ENCODE results near the gene UBA7. TPM values are rescaled to one million over a fixed set of nuclear protein-coding genes. Genes with fewer than 3 reads are reported as not detected.

The UBA7 gene
- total and polyA plus RNA-seq, 2 of the 8 experiments (the other 6 are each of a cell fraction or from before 2014, with no cell fraction given) = 0.34 to 0.65 TPM

DNA sequence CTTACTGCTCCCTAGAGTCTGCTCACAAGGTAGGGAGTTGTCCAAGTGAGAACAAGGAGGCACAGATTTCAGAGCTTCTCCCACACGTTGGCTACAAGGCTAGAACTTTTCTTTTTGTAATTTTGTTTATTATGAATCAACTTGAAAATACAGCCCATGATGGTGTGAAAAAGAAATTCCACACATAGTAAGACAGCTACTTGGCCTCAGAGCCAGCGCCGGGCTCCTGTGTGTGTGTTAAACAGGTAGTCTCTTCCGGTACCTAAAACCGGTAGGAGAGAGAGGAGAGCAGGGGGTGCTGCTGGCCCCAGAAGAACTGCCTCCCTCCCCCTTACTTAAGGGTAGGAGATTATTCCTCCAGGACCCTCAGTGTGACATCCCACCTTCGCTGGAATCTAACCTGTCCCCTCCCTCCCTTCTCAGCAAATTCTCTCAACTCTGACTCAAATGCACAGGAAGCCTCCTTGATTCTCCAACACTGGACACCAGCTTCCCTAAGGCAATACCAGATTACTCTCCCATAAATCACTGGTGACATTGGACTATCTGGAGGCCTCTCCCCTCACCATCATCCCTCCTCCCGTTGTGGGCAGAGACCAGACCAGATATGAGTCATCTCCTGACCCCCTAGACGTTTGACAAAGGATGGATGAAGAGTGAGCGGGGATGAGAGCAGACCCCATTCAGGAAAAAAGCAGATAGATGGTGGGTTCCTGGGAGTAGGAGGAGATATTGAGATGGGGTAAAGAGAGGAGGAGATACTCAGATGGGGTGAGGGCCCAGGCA, 22.9 kb downstream of the UBA7 start:
- FAIRE-seq (no peak), DNase-seq (ENCODE audit: low read depth in 1 of 2, low spot score in 2 of 2) (no peak)
- 84% methylated on average over 9 of the region's 9 CpGs; no CpG with 5 or more reads in 1 of the 2 experiments for WGBS, 2 experiments (ENCODE audit: extremely low coverage in 1 of 2, insufficient coverage in 1 of 2, insufficient read length in 1 of 2, insufficient replicate concordance in 2 of 2, low coverage in 1 of 2, low lambda C conversion rate in 2 of 2, missing lambda C conversion rate in 1 of 2)
- ChIA-PET CTCF (ENCODE audit: partially characterized antibody) (interaction anchor here (1.3 kb wide), 1 partner anchor 139 kb away, joined by 4 read pairs; the partner anchor contains the start of gene MON1A), POLR2A (ENCODE audit: partially characterized antibody) (interaction anchor here (0.6 to 1.0 kb wide), 3 partner anchors 9 to 14 kb away, joined by 3 read pairs; no protein-coding TSS in a partner anchor)
- TF ChIP-seq FOSL1 (IDR thresholded peaks at IDR 0.05; ENCODE audit: insufficient read depth, low read depth, low read length) (no peak), JUN (IDR thresholded peaks at IDR 0.05; ENCODE audit: low read depth, low read length) (no peak), BRCA1 (IDR thresholded peaks at IDR 0.05; ENCODE audit: low read depth, low read length) (no peak), SIRT6 (IDR thresholded peaks at IDR 0.05; ENCODE audit: low read length) (no peak), RAD21 (IDR thresholded peaks at IDR 0.05 in 1 of 2, conservative IDR thresholded peaks at IDR 0.05 in 1 of 2; ENCODE audit: low read depth in 2 of 2, low read length in 2 of 2) (no peak), HDAC2 (IDR thresholded peaks at IDR 0.05; ENCODE audit: borderline replicate concordance in 1 of 2, low read depth in 2 of 2, low read length in 2 of 2) (no peak)
- TF ChIP-seq, protein P1, sequence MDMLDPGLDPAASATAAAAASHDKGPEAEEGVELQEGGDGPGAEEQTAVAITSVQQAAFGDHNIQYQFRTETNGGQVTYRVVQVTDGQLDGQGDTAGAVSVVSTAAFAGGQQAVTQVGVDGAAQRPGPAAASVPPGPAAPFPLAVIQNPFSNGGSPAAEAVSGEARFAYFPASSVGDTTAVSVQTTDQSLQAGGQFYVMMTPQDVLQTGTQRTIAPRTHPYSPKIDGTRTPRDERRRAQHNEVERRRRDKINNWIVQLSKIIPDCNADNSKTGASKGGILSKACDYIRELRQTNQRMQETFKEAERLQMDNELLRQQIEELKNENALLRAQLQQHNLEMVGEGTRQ (IDR thresholded peaks at IDR 0.05; ENCODE audit: low read length) = no peak
- H3K4ac ChIP-seq (replicated peaks; ENCODE audit: insufficient read length, low read depth, low read length) = no peak overlapping the region
- H3K4me1 ChIP-seq (replicated peaks in 1 of 4; ENCODE audit: control insufficient read depth in 3 of 4, insufficient read depth in 4 of 4, low read length in 3 of 4) = peaks cover 0 to 5% (median 2%) of the 10 kb centered on the region in 4 experiments; a peak in 2 of 7 replicates
- peaks cover 0 to 2% of the 10 kb centered on the region in 2 experiments for H4K20me1 ChIP-seq (replicated peaks in 1 of 2; ENCODE audit: control insufficient read depth in 1 of 2, insufficient read depth in 2 of 2, low read length in 2 of 2)
- no peak overlapping the region for H3K56ac ChIP-seq (replicated peaks; ENCODE audit: insufficient read length, low read depth, low read length)
- no peak overlapping the region for H4K5ac ChIP-seq (ENCODE audit: insufficient read length, low read depth, low read length)
- no peak overlapping the region for H4K8ac ChIP-seq (ENCODE audit: extremely low read depth, insufficient read depth, low read length)
- no peak overlapping the region for H2BK15ac ChIP-seq (ENCODE audit: low read length)
- H3K36me3 ChIP-seq (ENCODE audit: control insufficient read depth in 2 of 4, insufficient read depth in 4 of 4, low read length in 3 of 4) = no peaks in the 10 kb centered on the region
- H3K23ac ChIP-seq (ENCODE audit: insufficient read length) = no peak overlapping the region
- H3K79me1 ChIP-seq (ENCODE audit: low read depth, low read length) = 0 out of 2 replicates have a peak, but pooled peaks cover 1% of the 10 kb centered on the region
- peaks cover 0 to 1% of the 10 kb centered on the region in 2 experiments; a peak in 2 of 4 replicates for H3K79me2 ChIP-seq (ENCODE audit: control insufficient read depth in 1 of 2, insufficient read depth in 2 of 2, low read length in 2 of 2)
- H2AFZ ChIP-seq (ENCODE audit: low read length) = no peak overlapping the region
- no peak overlapping the region for H2AK5ac ChIP-seq (ENCODE audit: low read depth, low read length)
- H3K27ac ChIP-seq (ENCODE audit: low read depth, low read length) = no peak overlapping the region
- no peak overlapping the region for H3K4me3 ChIP-seq (ENCODE audit: extremely low read depth in 1 of 4, insufficient read depth in 2 of 4, low read depth in 3 of 4, low read length in 4 of 4)
- H3K23me2 ChIP-seq (ENCODE audit: low read depth, low read length) = 0 out of 2 replicates have a peak, but pooled peaks cover 5% of the 10 kb centered on the region
- no peak overlapping the region for H3K14ac ChIP-seq (ENCODE audit: insufficient read length)
- H3K27me3 ChIP-seq (replicated peaks in 1 of 4; ENCODE audit: control insufficient read depth in 3 of 4, extremely low read depth in 1 of 4, insufficient read depth in 3 of 4, low read length in 3 of 4) = peaks cover 0 to 2% (median 0%) of the 10 kb centered on the region in 4 experiments; a peak in 2 of 7 replicates
- H2BK12ac ChIP-seq (ENCODE audit: low read depth, low read length) = no peak overlapping the region
- H2BK20ac ChIP-seq (ENCODE audit: low read length) = no peak overlapping the region
- peak overlapping the region in 1 of 2 experiments; percentile 27; a peak in 1 of 4 replicates for H3K4me2 ChIP-seq (ENCODE audit: insufficient read depth in 1 of 2, low read depth in 2 of 2, low read length in 2 of 2)
- no peak overlapping the region for H2BK5ac ChIP-seq (ENCODE audit: low read depth, low read length)
- H4K91ac ChIP-seq (replicated peaks; ENCODE audit: insufficient read length, low read length) = no peak overlapping the region
- no peaks in the 10 kb centered on the region for H3K9me3 ChIP-seq (ENCODE audit: insufficient read depth in 2 of 2, low read depth in 1 of 2, low read length in 1 of 2)
- no peak overlapping the region for H3K18ac ChIP-seq (ENCODE audit: extremely low read depth, low read length)
- H2BK120ac ChIP-seq (replicated peaks; ENCODE audit: low read depth, low read length) = no peak overlapping the region
- no peak overlapping the region for H3K9ac ChIP-seq (replicated peaks in 1 of 4; ENCODE audit: extremely low read depth in 1 of 4, low read depth in 3 of 4, low read length in 3 of 4)
